K562 (cell line): ENCODE data around the gene CDK5R1.

Source experiments
- EP300 ChIP-seq: IDR thresholded peaks from 2 replicates; pipeline ENCODE4 v1.6.1; 2012; ENCODE audit warnings: low read length, improper control_type of control experiment
- ESRRA ChIP-seq: fragments of 450-650 bp; IDR thresholded peaks from 2 replicates; pipeline ENCODE4 v1.6.1; 2014; ENCODE audit warnings: low read depth, mild to moderate bottlenecking, moderate library complexity, borderline replicate concordance
- HDAC6 ChIP-seq: IDR thresholded peaks from 2 replicates; pipeline ENCODE4 v1.6.1; 2012; ENCODE audit warnings: low read depth, mild to moderate bottlenecking, control low read depth, inconsistent platforms, low read length, moderate library complexity
- ZFP1 ChIP-seq: fragments of 450-650 bp; formaldehyde crosslinking; IDR thresholded peaks from 2 replicates; pipeline ENCODE4 v1.4.0; 2020; ENCODE audit warnings: mild to moderate bottlenecking, mixed read lengths
- ZNF239 ChIP-seq: fragments of 250-450 bp; sonication (Bioruptor Pico); IDR thresholded peaks from 2 replicates; pipeline ENCODE4 v1.4.0; 2020; ENCODE audit warnings: mild to moderate bottlenecking
- ZNF324 ChIP-seq: fragments of 250-450 bp; sonication (Bioruptor Pico); IDR thresholded peaks from 2 replicates; pipeline ENCODE4 v1.4.0; 2020; ENCODE audit warnings: mild to moderate bottlenecking
- TF ChIP-seq, protein P1 (sequence below): fragments of 250-450 bp; sonication (Bioruptor Pico); IDR thresholded peaks from 2 replicates; pipeline ENCODE4 v1.4.0; 2020; ENCODE audit warnings: mild to moderate bottlenecking, moderate library complexity
- TF ChIP-seq, protein P2 (sequence below), 3 experiments: IDR thresholded peaks in 2 of 3; conservative IDR thresholded peaks in 1 of 3; 2 replicates each; pipeline ENCODE4 v1.5.1; 2011 to 2012; ENCODE audit warnings: low read length in 3 of 3, mild to moderate bottlenecking in 3 of 3, control low read depth in 2 of 3, improper control_type of control experiment in 1 of 3, inconsistent platforms in 1 of 3, low read depth in 1 of 3, mixed read lengths in 1 of 3, moderate library complexity in 1 of 3; ENCODE audit not compliant: insufficient read depth in 2 of 3
- TF ChIP-seq, protein P3 (sequence below): fragments of 250-450 bp; sonication (Bioruptor Pico); IDR thresholded peaks from 2 replicates; pipeline ENCODE4 v1.4.0; 2020; ENCODE audit warnings: mild to moderate bottlenecking
- TF ChIP-seq, protein P4 (sequence below): sonication (generic); formaldehyde crosslinking; IDR thresholded peaks from 2 replicates; pipeline ENCODE4 v1.9.0; 2022; ENCODE audit warnings: mild to moderate bottlenecking, missing genetic modification reagents

DNA sequence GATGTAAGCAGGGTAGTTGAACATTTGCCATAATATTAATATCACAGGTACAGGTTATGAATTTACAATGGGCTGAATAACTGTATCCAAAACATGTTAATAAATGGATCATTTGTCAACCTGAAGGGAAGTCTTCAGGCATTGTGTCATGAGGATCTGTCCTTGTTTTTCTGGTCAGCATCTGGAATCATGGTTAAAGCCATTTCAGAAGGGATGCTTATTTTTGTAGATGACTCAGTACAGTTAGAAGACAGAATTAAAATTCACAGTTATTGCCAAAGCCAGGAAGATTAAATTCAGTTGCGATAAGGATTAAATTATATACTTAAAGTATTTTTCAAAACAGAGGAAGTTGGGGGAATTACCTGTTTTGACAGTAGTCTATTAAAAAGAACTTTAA is 34.5 kb upstream of the CDK5R1 start:
- no peak for TF ChIP-seq ZFP1 (CRISPR knock-in tag)
- TF ChIP-seq, protein P1, sequence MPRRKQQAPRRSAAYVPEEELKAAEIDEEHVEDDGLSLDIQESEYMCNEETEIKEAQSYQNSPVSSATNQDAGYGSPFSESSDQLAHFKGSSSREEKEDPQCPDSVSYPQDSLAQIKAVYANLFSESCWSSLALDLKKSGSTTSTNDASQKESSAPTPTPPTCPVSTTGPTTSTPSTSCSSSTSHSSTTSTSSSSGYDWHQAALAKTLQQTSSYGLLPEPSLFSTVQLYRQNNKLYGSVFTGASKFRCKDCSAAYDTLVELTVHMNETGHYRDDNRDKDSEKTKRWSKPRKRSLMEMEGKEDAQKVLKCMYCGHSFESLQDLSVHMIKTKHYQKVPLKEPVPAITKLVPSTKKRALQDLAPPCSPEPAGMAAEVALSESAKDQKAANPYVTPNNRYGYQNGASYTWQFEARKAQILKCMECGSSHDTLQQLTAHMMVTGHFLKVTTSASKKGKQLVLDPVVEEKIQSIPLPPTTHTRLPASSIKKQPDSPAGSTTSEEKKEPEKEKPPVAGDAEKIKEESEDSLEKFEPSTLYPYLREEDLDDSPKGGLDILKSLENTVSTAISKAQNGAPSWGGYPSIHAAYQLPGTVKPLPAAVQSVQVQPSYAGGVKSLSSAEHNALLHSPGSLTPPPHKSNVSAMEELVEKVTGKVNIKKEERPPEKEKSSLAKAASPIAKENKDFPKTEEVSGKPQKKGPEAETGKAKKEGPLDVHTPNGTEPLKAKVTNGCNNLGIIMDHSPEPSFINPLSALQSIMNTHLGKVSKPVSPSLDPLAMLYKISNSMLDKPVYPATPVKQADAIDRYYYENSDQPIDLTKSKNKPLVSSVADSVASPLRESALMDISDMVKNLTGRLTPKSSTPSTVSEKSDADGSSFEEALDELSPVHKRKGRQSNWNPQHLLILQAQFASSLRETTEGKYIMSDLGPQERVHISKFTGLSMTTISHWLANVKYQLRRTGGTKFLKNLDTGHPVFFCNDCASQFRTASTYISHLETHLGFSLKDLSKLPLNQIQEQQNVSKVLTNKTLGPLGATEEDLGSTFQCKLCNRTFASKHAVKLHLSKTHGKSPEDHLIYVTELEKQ (CRISPR knock-in tag) = no peak
- TF ChIP-seq ZNF239 (CRISPR knock-in tag) = no peak
- TF ChIP-seq, protein P2, sequence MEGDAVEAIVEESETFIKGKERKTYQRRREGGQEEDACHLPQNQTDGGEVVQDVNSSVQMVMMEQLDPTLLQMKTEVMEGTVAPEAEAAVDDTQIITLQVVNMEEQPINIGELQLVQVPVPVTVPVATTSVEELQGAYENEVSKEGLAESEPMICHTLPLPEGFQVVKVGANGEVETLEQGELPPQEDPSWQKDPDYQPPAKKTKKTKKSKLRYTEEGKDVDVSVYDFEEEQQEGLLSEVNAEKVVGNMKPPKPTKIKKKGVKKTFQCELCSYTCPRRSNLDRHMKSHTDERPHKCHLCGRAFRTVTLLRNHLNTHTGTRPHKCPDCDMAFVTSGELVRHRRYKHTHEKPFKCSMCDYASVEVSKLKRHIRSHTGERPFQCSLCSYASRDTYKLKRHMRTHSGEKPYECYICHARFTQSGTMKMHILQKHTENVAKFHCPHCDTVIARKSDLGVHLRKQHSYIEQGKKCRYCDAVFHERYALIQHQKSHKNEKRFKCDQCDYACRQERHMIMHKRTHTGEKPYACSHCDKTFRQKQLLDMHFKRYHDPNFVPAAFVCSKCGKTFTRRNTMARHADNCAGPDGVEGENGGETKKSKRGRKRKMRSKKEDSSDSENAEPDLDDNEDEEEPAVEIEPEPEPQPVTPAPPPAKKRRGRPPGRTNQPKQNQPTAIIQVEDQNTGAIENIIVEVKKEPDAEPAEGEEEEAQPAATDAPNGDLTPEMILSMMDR (IDR thresholded peaks at IDR 0.05 in 2 of 3, conservative IDR thresholded peaks at IDR 0.05 in 1 of 3; ENCODE audit: insufficient read depth in 2 of 3, low read depth in 1 of 3, low read length in 3 of 3) = no peak
- TF ChIP-seq, protein P3, sequence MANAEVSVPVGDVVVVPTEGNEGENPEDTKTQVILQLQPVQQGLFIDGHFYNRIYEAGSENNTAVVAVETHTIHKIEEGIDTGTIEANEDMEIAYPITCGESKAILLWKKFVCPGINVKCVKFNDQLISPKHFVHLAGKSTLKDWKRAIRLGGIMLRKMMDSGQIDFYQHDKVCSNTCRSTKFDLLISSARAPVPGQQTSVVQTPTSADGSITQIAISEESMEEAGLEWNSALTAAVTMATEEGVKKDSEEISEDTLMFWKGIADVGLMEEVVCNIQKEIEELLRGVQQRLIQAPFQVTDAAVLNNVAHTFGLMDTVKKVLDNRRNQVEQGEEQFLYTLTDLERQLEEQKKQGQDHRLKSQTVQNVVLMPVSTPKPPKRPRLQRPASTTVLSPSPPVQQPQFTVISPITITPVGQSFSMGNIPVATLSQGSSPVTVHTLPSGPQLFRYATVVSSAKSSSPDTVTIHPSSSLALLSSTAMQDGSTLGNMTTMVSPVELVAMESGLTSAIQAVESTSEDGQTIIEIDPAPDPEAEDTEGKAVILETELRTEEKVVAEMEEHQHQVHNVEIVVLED (CRISPR knock-in tag) = no peak
- no peak for TF ChIP-seq EP300
- TF ChIP-seq HDAC6 = no peak
- TF ChIP-seq ZNF324 (CRISPR knock-in tag) = no peak
- no peak for TF ChIP-seq ESRRA
- TF ChIP-seq, protein P4, sequence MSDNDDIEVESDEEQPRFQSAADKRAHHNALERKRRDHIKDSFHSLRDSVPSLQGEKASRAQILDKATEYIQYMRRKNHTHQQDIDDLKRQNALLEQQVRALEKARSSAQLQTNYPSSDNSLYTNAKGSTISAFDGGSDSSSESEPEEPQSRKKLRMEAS (CRISPR knock-in tag) = no peak
